HG02970 (cell line): ENCODE data around the gene CGB8.
A peak's percentile ranks its signal among the peaks of the same experiment; 100 is the strongest.
"Not testable (repeated sequence)": the region's sequence is repeated elsewhere in the genome, so short reads cannot be mapped to it uniquely, and the experiment has no call there.

Experiments used
- ATAC-seq: cut with Tn5 transposase; IDR thresholded peaks from one replicate; pipeline ENCODE4 v1.9.1; 2021; ENCODE audit warnings: mild to moderate bottlenecking, moderate library complexity, moderate number of reproducible peaks; ENCODE audit not compliant: unreplicated experiment, low FRiP score

The CGB8 gene

GRCh38 chr19:49049011-49049410 is at the start of gene CGB8:
Gene CGB8, minus strand, starts transcription at chr19:49049111. Its CDS starts 372 bp downstream, at chr19:49048739.
- ATAC-seq, result not testable (repeated sequence)

- ATAC-seq, result no peak
These were observed 48.8 kb upstream of the CGB8 start for GRCh38 chr19:49097453-49098288.

- ATAC-seq, result no peak
These were observed 45.9 kb upstream of the CGB8 start for GRCh38 chr19:49094505-49095482.

GRCh38 chr19:49092686-49093085 is 43.8 kb upstream of the CGB8 start:
- ATAC-seq, result no peak

- ATAC-seq, result no peak
These were observed 42.6 kb upstream of the CGB8 start for GRCh38 chr19:49091391-49092038.

GRCh38 chr19:49086296-49086695 is 37.4 kb upstream of the CGB8 start:
- no peak for ATAC-seq

GRCh38 chr19:49085868-49086232 is 36.9 kb upstream of the CGB8 start:
- no peak for ATAC-seq

- peak; percentile 90 for ATAC-seq
These were observed 36.3 kb upstream of the CGB8 start, which contains the start of gene SNRNP70 for GRCh38 chr19:49085020-49085867. Gene SNRNP70, plus strand, starts transcription at chr19:49085451. Its CDS starts 964 bp downstream, at chr19:49086415.

GRCh38 chr19:49084206-49085019 is 35.5 kb upstream of the CGB8 start:
- ATAC-seq, result no peak

GRCh38 chr19:49081273-49081672 is 32.4 kb upstream of the CGB8 start:
- ATAC-seq, result no peak

GRCh38 chr19:49080392-49080791 is 31.5 kb upstream of the CGB8 start:
- no peak for ATAC-seq

- not testable (repeated sequence) for ATAC-seq
These were observed 26.0 kb upstream of the CGB8 start for GRCh38 chr19:49074869-49075268.

- no peak for ATAC-seq
These were observed 24.8 kb upstream of the CGB8 start for GRCh38 chr19:49073514-49074378.

- no peak for ATAC-seq
These were observed 23.1 kb upstream of the CGB8 start for GRCh38 chr19:49071860-49072547.

GRCh38 chr19:49070416-49070815 is 21.5 kb upstream of the CGB8 start:
- no peak for ATAC-seq

GRCh38 chr19:49069026-49069425 is 20.1 kb upstream of the CGB8 start:
- ATAC-seq, result no peak

GRCh38 chr19:49067554-49067953 is 18.6 kb upstream of the CGB8 start:
- ATAC-seq, result no peak
